Neural progenitor cell (in vitro differentiated cells): Measurements from ENCODE around the gene THRA. TPM values are rescaled to one million over a fixed set of nuclear protein-coding genes. Genes with fewer than 3 reads are reported as not detected.
A peak's percentile ranks its signal among the peaks of the same experiment; 100 is the strongest.

Source experiments
- DNase-seq: peaks from one replicate; pipeline ENCODE4 v3.0.0-alpha.2; 2016; ENCODE audit warnings: low spot score
- H2AFZ ChIP-seq: fragments of 200-600 bp; sonication (generic); replicated peaks from 2 replicates; pipeline ENCODE4 v1.6.1; 2016; ENCODE audit warnings: antibody characterized with exemption
- H3F3A ChIP-seq: fragments of 200-600 bp; sonication (generic); 2 replicates; pipeline ENCODE4 v1.6.1; 2016; ENCODE audit warnings: antibody characterized with exemption, low read depth
- H3K27ac ChIP-seq: fragments of 200-600 bp; sonication (generic); 2 replicates; pipeline ENCODE4 v1.5.1; 2016; ENCODE audit warnings: mild to moderate bottlenecking
- H3K27me3 ChIP-seq: fragments of 200-600 bp; sonication (generic); 2 replicates; pipeline ENCODE4 v1.6.1; 2016; ENCODE audit warnings: mild to moderate bottlenecking, moderate library complexity
- H3K36me3 ChIP-seq: fragments of 200-600 bp; sonication (generic); 2 replicates; pipeline ENCODE4 v1.5.1; 2016
- H3K4me1 ChIP-seq: fragments of 200-600 bp; sonication (generic); 2 replicates; pipeline ENCODE4 v1.6.1; 2016; ENCODE audit warnings: mixed run types
- H3K4me2 ChIP-seq: fragments of 200-600 bp; sonication (generic); 2 replicates; pipeline ENCODE4 v1.6.1; 2016
- H3K4me3 ChIP-seq: fragments of 200-600 bp; sonication (generic); 2 replicates; pipeline ENCODE4 v1.5.1; 2016
- H3K79me2 ChIP-seq: fragments of 200-600 bp; sonication (generic); 2 replicates; pipeline ENCODE4 v1.6.1; 2016; ENCODE audit warnings: low read depth
- H3K9ac ChIP-seq: fragments of 200-600 bp; sonication (generic); 2 replicates; pipeline ENCODE4 v1.6.1; 2016
- H3K9me3 ChIP-seq: fragments of 200-600 bp; sonication (generic); 2 replicates; pipeline ENCODE4 v1.5.1; 2016; ENCODE audit warnings: low read depth
- H4K20me1 ChIP-seq: fragments of 200-600 bp; sonication (generic); 2 replicates; pipeline ENCODE4 v1.6.1; 2016; ENCODE audit warnings: low read depth
- H3K27ac Mint-ChIP-seq: 3 replicates; pipeline ENCODE4 v1.8.0; 2021; ENCODE audit warnings: mixed read lengths
- H3K27me3 Mint-ChIP-seq: 2 replicates; pipeline ENCODE4 v1.8.0; 2022; ENCODE audit warnings: low read depth, mild to moderate bottlenecking, inconsistent platforms, moderate library complexity, mixed read lengths; ENCODE audit not compliant: insufficient read depth
- H3K36me3 Mint-ChIP-seq: 3 replicates; pipeline ENCODE4 v1.8.0; 2021; ENCODE audit warnings: mixed read lengths
- H3K4me1 Mint-ChIP-seq: 3 replicates; pipeline ENCODE4 v1.8.0; 2021; ENCODE audit warnings: mixed read lengths
- H3K4me3 Mint-ChIP-seq: 3 replicates; pipeline ENCODE4 v1.8.0; 2021; ENCODE audit warnings: mild to moderate bottlenecking, moderate library complexity, mixed read lengths
- H3K9me3 Mint-ChIP-seq: 3 replicates; pipeline ENCODE4 v1.8.0; 2020; ENCODE audit warnings: mixed read lengths
- EZH2 ChIP-seq: fragments of 200-600 bp; sonication (generic); IDR thresholded peaks from 2 replicates; pipeline ENCODE4 v1.6.1; 2017; ENCODE audit warnings: antibody characterized with exemption, mild to moderate bottlenecking, moderate library complexity
- EZH2phosphoT487 ChIP-seq: fragments of 200-600 bp; sonication (generic); IDR thresholded peaks from 2 replicates; pipeline ENCODE4 v1.6.1; 2017; ENCODE audit warnings: antibody characterized with exemption
- total RNA-seq: library from RNA; depleted of rRNA; stranded (reverse); fragments of >200 nt; gene quantifications from 2 replicates; pipeline ENCODE4 v1.2.3, GENCODE V29; 2015; ENCODE audit warnings: low replicate concordance
- TF ChIP-seq, protein P1 (sequence below): fragments of 200-600 bp; sonication (generic); IDR thresholded peaks from 2 replicates; pipeline ENCODE4 v1.5.1; 2017; ENCODE audit warnings: antibody characterized with exemption, mild to moderate bottlenecking

The THRA gene
- total RNA-seq, 1 donor from 2014 or later = 14.5 TPM

DNA sequence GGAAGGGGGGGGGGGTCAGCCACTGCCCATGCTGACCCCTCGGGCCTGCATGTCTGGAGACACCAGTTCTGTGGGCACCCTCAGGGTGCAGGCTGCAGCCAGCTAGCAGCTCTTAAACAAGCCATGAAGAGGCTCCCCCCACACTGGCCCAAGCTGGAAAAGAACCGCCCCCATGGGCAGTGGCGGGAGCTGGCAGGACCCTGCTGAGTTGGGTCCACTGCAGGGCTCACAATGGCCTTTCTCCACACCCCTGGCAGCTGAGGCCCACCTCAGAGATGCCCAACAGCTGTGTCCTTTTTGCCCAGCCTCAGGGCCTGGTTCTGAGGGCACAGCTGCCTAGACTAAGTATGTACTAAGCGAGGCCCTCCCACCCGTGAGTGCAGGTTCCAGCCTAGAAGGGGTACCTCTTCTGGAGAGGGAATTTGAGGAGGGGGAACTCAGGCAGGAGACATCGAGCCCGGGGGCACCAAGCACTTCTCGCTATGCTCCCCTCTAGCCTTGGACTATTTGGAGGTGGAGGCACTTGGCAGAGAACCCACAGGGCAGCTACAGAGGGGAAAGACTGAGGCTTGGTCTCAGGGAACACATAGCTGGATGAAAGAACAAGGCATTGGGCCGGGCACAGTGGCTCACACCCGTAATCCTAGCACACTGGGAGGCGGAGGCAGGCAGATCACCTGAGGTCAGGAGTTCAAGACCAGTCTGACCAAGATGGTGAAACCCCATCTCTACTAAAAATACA is 3.2 kb downstream of the THRA start:
- no peak for DNase-seq
- peaks cover 85% of the 10 kb centered on the region for H3K4me1 Mint-ChIP-seq
- no peak overlapping the region for H2AFZ ChIP-seq
- H3K4me1 ChIP-seq = peaks cover 67% of the 10 kb centered on the region
- peaks cover 7% of the 10 kb centered on the region for H3K27me3 Mint-ChIP-seq
- no peaks in the 10 kb centered on the region for H3K36me3 ChIP-seq
- peaks cover 21% of the 10 kb centered on the region for H3K79me2 ChIP-seq
- peaks cover 28% of the 10 kb centered on the region for H3F3A ChIP-seq
- peak overlapping the region; percentile 22 for H3K4me3 ChIP-seq
- no peaks in the 10 kb centered on the region for H3K9me3 Mint-ChIP-seq
- H3K9ac ChIP-seq = peak overlapping the region; percentile 2
- TF ChIP-seq EZH2phosphoT487 = no peak
- no peak overlapping the region for H3K27ac Mint-ChIP-seq
- peak overlapping the region; percentile 95 for H3K4me2 ChIP-seq
- H3K4me3 Mint-ChIP-seq = peak overlapping the region; percentile 18
- H4K20me1 ChIP-seq = peaks cover 7% of the 10 kb centered on the region
- no peaks in the 10 kb centered on the region for H3K9me3 ChIP-seq
- H3K36me3 Mint-ChIP-seq = no peaks in the 10 kb centered on the region
- no peak overlapping the region for H3K27ac ChIP-seq
- peaks cover 11% of the 10 kb centered on the region for H3K27me3 ChIP-seq

DNA sequence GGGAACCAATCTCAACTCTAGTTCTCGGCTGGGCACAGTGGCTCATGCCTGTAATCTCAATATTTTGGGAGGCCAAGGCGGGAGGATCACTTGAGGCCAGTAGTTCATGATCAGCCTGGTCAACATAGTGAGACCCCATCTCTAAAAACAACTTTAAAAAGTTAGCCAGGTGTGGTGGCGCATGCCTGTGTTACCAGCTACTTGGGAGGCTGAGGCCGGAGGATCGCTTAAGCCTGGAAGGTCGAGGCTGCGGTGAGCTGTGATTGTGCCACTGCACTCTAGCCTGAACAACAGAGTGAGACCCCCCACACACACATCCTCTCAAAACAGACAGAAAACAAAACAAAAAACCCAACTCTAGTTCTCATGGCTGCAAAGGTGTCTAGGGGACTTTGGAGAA is 4.9 kb downstream of the THRA start:
- DNase-seq = no peak
- H3K4me2 ChIP-seq = no peak overlapping the region
- Mint-ChIP-seq H3K27ac (peak overlapping the region; percentile 69), H3K36me3 (no peaks in the 10 kb centered on the region), H3K9me3 (no peaks in the 10 kb centered on the region), H3K27me3 (no peaks in the 10 kb centered on the region), H3K4me1 (peaks cover 77% of the 10 kb centered on the region), H3K4me3 (peak overlapping the region; percentile 71)
- H3K79me2 ChIP-seq = peaks cover 21% of the 10 kb centered on the region
- H2AFZ ChIP-seq = no peak overlapping the region
- TF ChIP-seq EZH2 (no peak), EZH2phosphoT487 (no peak)
- TF ChIP-seq, protein P1, sequence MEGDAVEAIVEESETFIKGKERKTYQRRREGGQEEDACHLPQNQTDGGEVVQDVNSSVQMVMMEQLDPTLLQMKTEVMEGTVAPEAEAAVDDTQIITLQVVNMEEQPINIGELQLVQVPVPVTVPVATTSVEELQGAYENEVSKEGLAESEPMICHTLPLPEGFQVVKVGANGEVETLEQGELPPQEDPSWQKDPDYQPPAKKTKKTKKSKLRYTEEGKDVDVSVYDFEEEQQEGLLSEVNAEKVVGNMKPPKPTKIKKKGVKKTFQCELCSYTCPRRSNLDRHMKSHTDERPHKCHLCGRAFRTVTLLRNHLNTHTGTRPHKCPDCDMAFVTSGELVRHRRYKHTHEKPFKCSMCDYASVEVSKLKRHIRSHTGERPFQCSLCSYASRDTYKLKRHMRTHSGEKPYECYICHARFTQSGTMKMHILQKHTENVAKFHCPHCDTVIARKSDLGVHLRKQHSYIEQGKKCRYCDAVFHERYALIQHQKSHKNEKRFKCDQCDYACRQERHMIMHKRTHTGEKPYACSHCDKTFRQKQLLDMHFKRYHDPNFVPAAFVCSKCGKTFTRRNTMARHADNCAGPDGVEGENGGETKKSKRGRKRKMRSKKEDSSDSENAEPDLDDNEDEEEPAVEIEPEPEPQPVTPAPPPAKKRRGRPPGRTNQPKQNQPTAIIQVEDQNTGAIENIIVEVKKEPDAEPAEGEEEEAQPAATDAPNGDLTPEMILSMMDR = no peak
- peaks cover 7% of the 10 kb centered on the region for H4K20me1 ChIP-seq
- no peak overlapping the region for H3K9ac ChIP-seq
- no peak overlapping the region for H3K4me3 ChIP-seq
- no peak overlapping the region for H3K27ac ChIP-seq
- H3K27me3 ChIP-seq = no peaks in the 10 kb centered on the region
- H3K4me1 ChIP-seq = peaks cover 74% of the 10 kb centered on the region
- H3K36me3 ChIP-seq = no peaks in the 10 kb centered on the region
- H3F3A ChIP-seq = peaks cover 25% of the 10 kb centered on the region
- no peaks in the 10 kb centered on the region for H3K9me3 ChIP-seq

DNA sequence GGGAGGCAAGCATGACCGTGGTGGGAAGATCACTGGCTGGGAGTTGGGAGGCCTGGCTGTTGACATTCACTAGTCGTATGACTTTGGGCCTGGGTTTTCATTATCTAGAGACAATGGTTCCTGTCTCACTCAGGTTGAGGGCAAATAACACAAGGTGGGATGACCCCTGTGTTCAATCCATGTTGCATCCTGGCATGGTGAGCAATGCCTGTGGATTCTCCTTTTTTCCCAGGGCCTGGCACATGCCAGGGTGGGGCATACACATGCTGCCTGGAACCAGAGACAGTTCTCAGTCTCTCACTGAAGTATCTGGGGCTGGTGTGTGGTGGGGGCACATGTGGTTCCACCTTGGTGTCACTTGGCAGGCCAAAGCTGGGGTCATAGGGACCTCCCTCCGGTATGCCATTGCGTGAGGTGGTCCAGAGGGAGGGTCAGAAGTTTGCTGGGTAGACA is 5.4 kb downstream of the THRA start:
- H3F3A ChIP-seq = peaks cover 25% of the 10 kb centered on the region
- H2AFZ ChIP-seq = no peak overlapping the region
- no peak overlapping the region for H3K27ac ChIP-seq
- peaks cover 76% of the 10 kb centered on the region for H3K4me1 ChIP-seq
- H3K9me3 ChIP-seq = no peaks in the 10 kb centered on the region
- no peaks in the 10 kb centered on the region for H3K36me3 ChIP-seq
- H3K9me3 Mint-ChIP-seq = no peaks in the 10 kb centered on the region
- H3K27me3 ChIP-seq = no peaks in the 10 kb centered on the region
- H3K27me3 Mint-ChIP-seq = no peaks in the 10 kb centered on the region
- peak overlapping the region; percentile 83 for H3K27ac Mint-ChIP-seq
- peak overlapping the region; percentile 78 for H3K4me2 ChIP-seq
- peak; percentile 2 for DNase-seq
- H4K20me1 ChIP-seq = peaks cover 7% of the 10 kb centered on the region
- TF ChIP-seq EZH2 (no peak), EZH2phosphoT487 (no peak)
- TF ChIP-seq, protein P1 = no peak
- H3K4me3 Mint-ChIP-seq = peak overlapping the region; percentile 71
- H3K4me1 Mint-ChIP-seq = peaks cover 80% of the 10 kb centered on the region
- no peak overlapping the region for H3K9ac ChIP-seq
- H3K4me3 ChIP-seq = no peak overlapping the region
- peaks cover 21% of the 10 kb centered on the region for H3K79me2 ChIP-seq
- H3K36me3 Mint-ChIP-seq = no peaks in the 10 kb centered on the region

DNA sequence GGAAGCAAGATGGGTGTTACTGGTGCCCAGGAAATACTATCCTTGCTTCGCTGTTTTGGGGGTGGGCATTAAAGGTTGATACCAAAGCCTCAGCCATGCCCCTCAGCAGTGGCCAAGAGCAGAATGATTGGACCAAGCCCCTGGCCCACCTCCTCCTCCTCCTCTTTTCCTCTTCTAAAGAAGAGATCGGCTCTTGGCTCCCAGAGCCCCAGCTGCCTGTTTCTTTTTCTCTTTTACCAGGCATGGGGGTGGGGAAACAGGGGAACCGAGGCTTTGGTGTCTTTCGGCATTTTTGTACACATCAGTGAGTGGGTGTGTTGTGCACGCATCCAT is 5.8 kb downstream of the THRA start:
- DNase-seq = no peak
- Histone ChIP-seq H3K4me2 (peak overlapping the region; percentile 78), H2AFZ (no peak overlapping the region), H3K9ac (no peak overlapping the region), H3K27me3 (no peaks in the 10 kb centered on the region), H3K4me3 (peak overlapping the region; percentile 28), H3K79me2 (peaks cover 18% of the 10 kb centered on the region), H3F3A (peaks cover 27% of the 10 kb centered on the region), H4K20me1 (peaks cover 7% of the 10 kb centered on the region), H3K27ac (peak overlapping the region; percentile 60), H3K9me3 (no peaks in the 10 kb centered on the region), H3K36me3 (no peaks in the 10 kb centered on the region), H3K4me1 (peaks cover 76% of the 10 kb centered on the region)
- peak overlapping the region; percentile 83 for H3K27ac Mint-ChIP-seq
- H3K36me3 Mint-ChIP-seq = no peaks in the 10 kb centered on the region
- TF ChIP-seq, protein P1 = no peak
- TF ChIP-seq EZH2phosphoT487 = no peak
- no peak for TF ChIP-seq EZH2
- no peaks in the 10 kb centered on the region for H3K27me3 Mint-ChIP-seq
- peak overlapping the region; percentile 71 for H3K4me3 Mint-ChIP-seq
- H3K4me1 Mint-ChIP-seq = peaks cover 81% of the 10 kb centered on the region
- no peaks in the 10 kb centered on the region for H3K9me3 Mint-ChIP-seq
